ENCODE results near the gene FOLR2.

- TF ChIP-seq CTCF (IDR thresholded peaks at IDR 0.05) (no peak), EZH2 (IDR thresholded peaks at IDR 0.05; ENCODE audit: borderline replicate concordance, insufficient read depth, low read depth, low read length, poor library complexity, severe bottlenecking) (no peak)
Measured at GRCh38 chr11:72229336-72229924, 12.8 kb downstream of the FOLR2 start.
